ENCODE measurements around the gene MEIS2. TPM values are rescaled to one million over a fixed set of nuclear protein-coding genes. Genes with fewer than 3 reads are reported as not detected.

Gene MEIS2
- total and polyA plus RNA-seq, 2 experiments from 2014 or later: 0.27 TPM; not detected in 1

- H2AFZ ChIP-seq: peak overlapping the region; percentile 91
- H3K4me2 ChIP-seq: peak overlapping the region; percentile 99
- no peaks in the 10 kb centered on the region; the same call in 1 of the 3 replicates for H3K9me3 Mint-ChIP-seq
- no peaks in the 10 kb centered on the region for H3K9me2 ChIP-seq (ENCODE audit: insufficient read depth)
- TF ChIP-seq EZH2phosphoT487 (IDR thresholded peaks at IDR 0.05; ENCODE audit: unreplicated experiment) (peak; percentile 24), EZH2 (IDR thresholded peaks at IDR 0.05; ENCODE audit: low read depth, unreplicated experiment) (peak; percentile 90), STAT1 (IDR thresholded peaks at IDR 0.05; ENCODE audit: unreplicated experiment) (no peak), CREB1 (CRISPR knock-in tag; IDR thresholded peaks at IDR 0.05; ENCODE audit: low read depth) (no peak), JUNB (IDR thresholded peaks at IDR 0.05; ENCODE audit: unreplicated experiment) (no peak), POLR2AphosphoS5 (IDR thresholded peaks at IDR 0.05; ENCODE audit: low read depth) (no peak), ZNF114 (CRISPR knock-in tag; IDR thresholded peaks at IDR 0.05) (no peak), NANOG (IDR thresholded peaks at IDR 0.05; ENCODE audit: borderline replicate concordance) (no peak), CTCF (conservative IDR thresholded peaks at IDR 0.05; ENCODE audit: low read depth in 2 of 2) (no peak)
- TF ChIP-seq, protein P1, sequence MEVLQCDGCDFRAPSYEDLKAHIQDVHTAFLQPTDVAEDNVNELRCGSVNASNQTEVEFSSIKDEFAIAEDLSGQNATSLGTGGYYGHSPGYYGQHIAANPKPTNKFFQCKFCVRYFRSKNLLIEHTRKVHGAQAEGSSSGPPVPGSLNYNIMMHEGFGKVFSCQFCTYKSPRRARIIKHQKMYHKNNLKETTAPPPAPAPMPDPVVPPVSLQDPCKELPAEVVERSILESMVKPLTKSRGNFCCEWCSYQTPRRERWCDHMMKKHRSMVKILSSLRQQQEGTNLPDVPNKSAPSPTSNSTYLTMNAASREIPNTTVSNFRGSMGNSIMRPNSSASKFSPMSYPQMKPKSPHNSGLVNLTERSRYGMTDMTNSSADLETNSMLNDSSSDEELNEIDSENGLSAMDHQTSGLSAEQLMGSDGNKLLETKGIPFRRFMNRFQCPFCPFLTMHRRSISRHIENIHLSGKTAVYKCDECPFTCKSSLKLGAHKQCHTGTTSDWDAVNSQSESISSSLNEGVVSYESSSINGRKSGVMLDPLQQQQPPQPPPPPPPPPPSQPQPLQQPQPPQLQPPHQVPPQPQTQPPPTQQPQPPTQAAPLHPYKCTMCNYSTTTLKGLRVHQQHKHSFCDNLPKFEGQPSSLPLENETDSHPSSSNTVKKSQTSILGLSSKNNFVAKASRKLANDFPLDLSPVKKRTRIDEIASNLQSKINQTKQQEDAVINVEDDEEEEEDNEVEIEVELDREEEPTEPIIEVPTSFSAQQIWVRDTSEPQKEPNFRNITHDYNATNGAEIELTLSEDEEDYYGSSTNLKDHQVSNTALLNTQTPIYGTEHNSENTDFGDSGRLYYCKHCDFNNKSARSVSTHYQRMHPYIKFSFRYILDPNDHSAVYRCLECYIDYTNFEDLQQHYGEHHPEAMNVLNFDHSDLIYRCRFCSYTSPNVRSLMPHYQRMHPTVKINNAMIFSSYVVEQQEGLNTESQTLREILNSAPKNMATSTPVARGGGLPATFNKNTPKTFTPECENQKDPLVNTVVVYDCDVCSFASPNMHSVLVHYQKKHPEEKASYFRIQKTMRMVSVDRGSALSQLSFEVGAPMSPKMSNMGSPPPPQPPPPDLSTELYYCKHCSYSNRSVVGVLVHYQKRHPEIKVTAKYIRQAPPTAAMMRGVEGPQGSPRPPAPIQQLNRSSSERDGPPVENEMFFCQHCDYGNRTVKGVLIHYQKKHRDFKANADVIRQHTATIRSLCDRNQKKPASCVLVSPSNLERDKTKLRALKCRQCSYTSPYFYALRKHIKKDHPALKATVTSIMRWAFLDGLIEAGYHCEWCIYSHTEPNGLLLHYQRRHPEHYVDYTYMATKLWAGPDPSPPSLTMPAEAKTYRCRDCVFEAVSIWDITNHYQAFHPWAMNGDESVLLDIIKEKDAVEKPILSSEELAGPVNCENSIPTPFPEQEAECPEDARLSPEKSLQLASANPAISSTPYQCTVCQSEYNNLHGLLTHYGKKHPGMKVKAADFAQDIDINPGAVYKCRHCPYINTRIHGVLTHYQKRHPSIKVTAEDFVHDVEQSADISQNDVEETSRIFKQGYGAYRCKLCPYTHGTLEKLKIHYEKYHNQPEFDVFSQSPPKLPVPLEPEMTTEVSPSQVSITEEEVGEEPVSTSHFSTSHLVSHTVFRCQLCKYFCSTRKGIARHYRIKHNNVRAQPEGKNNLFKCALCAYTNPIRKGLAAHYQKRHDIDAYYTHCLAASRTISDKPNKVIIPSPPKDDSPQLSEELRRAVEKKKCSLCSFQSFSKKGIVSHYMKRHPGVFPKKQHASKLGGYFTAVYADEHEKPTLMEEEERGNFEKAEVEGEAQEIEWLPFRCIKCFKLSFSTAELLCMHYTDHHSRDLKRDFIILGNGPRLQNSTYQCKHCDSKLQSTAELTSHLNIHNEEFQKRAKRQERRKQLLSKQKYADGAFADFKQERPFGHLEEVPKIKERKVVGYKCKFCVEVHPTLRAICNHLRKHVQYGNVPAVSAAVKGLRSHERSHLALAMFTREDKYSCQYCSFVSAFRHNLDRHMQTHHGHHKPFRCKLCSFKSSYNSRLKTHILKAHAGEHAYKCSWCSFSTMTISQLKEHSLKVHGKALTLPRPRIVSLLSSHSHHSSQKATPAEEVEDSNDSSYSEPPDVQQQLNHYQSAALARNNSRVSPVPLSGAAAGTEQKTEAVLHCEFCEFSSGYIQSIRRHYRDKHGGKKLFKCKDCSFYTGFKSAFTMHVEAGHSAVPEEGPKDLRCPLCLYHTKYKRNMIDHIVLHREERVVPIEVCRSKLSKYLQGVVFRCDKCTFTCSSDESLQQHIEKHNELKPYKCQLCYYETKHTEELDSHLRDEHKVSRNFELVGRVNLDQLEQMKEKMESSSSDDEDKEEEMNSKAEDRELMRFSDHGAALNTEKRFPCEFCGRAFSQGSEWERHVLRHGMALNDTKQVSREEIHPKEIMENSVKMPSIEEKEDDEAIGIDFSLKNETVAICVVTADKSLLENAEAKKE (CRISPR knock-in tag; IDR thresholded peaks at IDR 0.05): no peak
- H3K4me3 ChIP-seq: peak overlapping the region; percentile 80
- H3K4me1 ChIP-seq (ENCODE audit: insufficient read depth): peaks cover 85% of the 10 kb centered on the region
- DNase-seq (ENCODE audit: low spot score) (peak; percentile 93), ATAC-seq (peak; percentile 69)
- 0 out of 2 replicates have a peak overlapping the region, but pooled peaks have one; percentile 27 for H3K27ac ChIP-seq (ENCODE audit: low read depth)
- no peaks in the 10 kb centered on the region for H3K36me3 Mint-ChIP-seq (ENCODE audit: low read depth)
- H3K27ac Mint-ChIP-seq: no peak overlapping the region
- H3K79me2 ChIP-seq (replicated peaks; ENCODE audit: insufficient read depth): no peaks in the 10 kb centered on the region
- H3K4me1 Mint-ChIP-seq: peaks cover 75% of the 10 kb centered on the region
- peaks cover 4% of the 10 kb centered on the region for H4K20me1 ChIP-seq (replicated peaks; ENCODE audit: insufficient read depth)
- H3K27me3 ChIP-seq (ENCODE audit: insufficient read depth): peaks cover 90% of the 10 kb centered on the region
- H3K36me3 ChIP-seq (ENCODE audit: insufficient read depth): no peaks in the 10 kb centered on the region
- peaks cover 38% of the 10 kb centered on the region for H3F3A ChIP-seq (replicated peaks; ENCODE audit: low read depth)
- peaks cover 77% of the 10 kb centered on the region for H3K27me3 Mint-ChIP-seq (ENCODE audit: insufficient read depth, low read depth, poor library complexity)
- peak overlapping the region; percentile 75 for H3K4me3 Mint-ChIP-seq
Measured at GRCh38 chr15:37094915-37095711, 5.2 kb downstream of the MEIS2 start.
